Hematopoietic multipotent progenitor cell treated with erythropoietin and hydrocortisone succinate and interleukin-3 and kit ligand, for 15 days (in vitro differentiated cells): ENCODE results near the gene CALR.

Experiments used
- DNase-seq: peaks from one replicate; pipeline ENCODE4 v3.0.0-alpha.2; 2015; ENCODE audit warnings: low spot score

CALR gene

DNA sequence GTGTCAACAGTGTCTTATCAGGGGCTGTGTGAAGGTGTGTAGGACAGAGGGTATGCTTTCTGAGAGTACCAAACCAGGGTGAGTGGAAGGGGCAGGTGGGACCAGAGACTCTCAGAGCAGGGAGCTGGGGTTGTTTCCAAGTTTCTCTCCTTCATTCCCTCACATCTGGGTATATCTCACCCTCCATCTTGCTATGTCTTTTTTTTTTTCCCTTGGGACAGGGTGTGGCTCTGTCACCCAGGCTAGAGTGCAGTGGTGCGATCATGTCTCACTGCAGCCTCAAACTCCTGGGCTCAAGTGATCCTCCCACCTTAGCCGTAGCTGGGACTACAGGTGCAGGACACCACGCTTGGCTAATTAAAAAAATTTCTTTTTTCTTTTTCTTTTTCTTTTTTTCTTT lies 41.6 kb downstream of the CALR start:
- DNase-seq = no peak

DNA sequence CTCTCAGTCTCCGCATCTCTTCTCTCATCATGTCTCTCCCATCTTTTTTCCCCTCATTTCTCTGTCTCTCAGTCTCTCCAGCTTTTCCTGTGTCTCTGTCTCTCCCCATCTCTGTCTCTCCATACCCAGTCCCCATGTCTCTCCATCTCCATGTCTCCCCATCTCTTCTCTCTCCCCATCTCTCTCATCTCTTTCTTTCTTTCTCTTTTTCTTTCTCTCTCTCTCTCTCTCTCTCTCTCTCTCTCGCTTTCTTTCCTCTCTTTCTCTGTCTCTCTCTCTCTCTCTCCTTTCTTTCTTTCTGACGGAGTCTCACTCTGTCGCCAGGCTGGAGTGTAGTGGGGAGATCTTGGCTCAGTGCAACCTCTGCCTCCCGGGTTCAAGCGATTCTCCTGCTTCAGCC lies 44.2 kb downstream of the CALR start:
- DNase-seq = no peak

DNA sequence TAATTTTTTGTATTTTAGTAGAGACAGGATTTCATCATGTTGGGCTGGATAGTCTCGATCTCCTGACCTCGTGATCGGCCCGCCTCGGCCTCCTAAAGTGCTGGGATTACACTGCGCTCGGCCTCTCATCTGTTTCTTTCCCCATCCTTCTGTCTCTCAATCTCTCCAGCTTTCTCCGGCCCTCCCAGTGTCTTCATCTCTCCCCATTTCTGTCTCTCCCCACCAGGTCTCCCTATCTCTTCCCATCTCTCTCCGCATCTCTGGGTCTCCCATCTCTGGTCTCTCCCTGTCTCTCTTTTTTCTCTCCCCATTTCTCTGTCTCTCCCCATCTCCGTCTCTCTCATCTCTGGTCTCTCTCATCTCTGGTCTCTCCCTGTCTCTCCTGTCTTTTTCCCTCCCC lies 44.7 kb downstream of the CALR start:
- no peak for DNase-seq

DNA sequence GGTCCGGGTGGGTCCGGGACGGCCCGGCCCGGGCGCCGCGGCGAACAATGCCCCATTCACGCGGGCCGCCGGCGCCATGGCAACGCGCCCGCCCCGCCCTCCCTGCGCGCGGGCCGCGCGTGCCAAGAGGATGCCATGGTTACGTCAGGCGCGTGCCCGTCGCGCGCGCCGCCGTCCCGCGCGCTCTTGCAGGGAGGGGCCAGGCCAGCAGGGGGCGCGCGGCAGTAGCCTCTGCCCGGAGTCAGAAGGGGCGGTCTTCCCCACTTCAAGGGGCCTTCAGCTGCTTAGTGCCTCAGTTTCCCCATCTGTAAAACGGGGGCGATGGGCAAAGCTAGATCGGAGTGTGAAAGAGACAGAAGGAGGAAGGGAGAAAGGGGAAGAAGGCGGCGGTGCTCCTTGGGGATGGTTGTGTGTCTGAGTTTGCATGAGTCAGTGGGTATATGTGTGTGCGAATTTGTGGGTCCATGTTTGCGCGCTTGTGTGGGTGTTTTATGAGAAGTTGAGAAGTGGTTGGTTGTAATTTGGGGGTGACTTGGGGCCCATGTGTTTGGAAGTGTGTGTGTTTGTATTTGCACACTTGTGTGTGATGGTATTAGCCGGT lies 45.2 kb downstream of the CALR start:
- peak; percentile 85 for DNase-seq

DNA sequence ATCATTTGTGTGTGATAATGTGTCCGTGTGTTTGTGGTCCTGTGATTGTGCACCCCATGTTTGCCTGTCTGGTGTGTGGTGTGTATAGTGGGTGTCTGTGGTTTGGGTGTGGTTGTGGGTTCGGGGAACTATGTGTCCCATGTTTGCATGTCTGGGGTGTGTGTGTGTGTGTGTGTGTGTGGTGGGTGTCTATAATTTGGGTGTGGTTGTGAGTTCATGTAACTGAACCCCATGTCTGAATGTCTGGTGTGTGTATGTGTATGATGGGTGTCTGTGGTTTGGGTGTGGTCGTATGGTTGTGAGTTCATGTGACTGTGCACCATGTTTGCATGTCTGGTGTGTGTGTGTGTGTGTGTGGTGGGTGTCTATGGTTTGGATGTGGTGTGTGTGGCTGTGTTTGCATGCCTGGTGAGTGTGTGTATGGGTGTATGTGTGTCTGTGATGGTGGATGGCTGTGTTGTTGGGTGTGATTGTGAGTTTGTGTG lies 45.8 kb downstream of the CALR start:
- DNase-seq = no peak

DNA sequence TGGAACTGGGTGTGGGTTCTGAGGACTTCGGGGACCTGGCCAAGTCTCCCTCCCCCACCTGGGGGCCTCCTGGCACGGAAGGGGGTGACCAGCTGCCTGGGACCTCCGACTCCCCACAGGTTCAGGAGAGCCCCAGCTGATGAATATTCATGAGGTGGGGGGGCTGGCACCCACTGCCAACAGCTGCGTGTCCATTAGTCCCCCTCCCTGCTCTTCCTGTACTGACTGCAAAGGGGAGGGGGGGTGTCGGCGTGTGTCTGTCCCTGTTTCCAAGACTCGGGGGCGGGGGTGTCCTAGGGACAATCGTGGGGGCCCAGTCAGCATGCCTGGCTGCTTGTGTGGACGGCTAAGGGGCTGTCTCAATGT lies 46.3 kb downstream of the CALR start:
- no peak for DNase-seq

DNA sequence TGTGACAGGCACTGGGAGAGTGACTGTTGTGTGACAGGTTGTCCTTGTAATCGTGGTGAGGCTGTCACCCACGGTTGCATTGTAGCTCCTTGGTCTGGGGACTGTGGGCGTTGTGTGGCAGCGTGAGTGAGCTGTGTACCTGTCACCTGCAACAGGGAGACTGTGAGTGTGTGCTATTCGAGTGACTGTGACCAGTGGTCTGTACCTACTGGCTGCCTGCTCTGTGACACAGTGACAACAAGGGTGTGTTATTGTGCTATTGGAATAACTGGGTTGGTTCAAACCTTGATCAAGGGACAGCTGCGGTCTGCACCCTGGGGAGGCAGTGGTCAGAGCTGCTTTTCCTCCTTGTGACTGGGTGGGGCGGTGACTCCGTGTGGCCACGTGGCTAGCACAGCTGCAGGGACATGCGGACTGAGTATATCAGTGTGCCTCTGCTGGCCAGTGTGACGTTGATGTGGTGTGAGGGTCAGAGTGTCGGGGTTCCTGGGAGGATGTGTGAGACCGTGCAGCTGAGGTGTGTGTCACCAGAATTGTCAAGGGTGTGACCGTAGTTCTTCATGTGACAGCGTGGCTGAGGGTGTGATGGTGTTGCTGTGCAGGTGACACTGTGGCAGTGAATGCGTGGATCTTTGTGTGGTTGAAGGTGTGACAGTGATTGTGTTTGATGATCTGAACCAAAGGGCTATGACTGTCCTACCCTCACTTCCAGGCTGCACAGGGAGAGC lies 46.8 kb downstream of the CALR start:
- no peak for DNase-seq

DNA sequence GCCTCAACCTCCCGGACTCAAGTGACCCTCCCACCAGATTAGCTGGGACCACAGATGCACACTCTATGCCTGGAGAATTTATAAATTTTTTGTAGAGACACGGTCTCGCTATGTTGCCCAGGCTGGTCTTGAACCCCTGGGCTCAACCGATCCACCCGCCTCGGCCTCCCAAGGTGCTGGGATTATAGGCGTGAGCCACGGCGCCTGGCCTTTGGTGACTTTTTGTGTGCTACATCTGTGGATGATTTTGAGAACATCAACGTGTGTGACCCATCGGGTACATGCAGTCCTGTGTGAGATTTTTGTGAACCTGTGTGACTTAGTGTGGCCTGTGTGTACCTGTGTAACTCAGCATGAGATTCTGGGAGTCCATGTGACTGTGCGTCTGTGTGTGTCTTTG lies 48.3 kb downstream of the CALR start:
- no peak for DNase-seq

DNA sequence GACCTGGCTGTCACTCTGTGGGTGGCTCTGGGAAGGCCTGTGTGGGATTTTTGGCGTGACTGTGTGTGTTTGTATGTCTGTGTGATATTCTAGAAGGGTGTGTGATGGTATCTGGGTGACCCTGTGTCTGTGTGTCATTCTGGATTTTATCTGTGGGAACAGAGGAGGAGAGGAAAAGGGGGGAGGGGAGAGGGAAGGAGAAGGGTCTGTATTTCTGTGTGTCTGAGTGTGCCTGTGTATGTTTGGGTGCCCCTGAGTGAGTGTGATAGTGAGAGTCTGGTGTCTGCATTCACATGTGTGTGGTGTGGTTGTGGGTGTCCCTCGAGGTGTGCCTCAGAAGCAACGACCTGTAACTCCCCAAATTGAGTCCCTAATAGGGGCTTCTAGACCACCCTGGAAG lies 48.8 kb downstream of the CALR start:
- DNase-seq = no peak

DNA sequence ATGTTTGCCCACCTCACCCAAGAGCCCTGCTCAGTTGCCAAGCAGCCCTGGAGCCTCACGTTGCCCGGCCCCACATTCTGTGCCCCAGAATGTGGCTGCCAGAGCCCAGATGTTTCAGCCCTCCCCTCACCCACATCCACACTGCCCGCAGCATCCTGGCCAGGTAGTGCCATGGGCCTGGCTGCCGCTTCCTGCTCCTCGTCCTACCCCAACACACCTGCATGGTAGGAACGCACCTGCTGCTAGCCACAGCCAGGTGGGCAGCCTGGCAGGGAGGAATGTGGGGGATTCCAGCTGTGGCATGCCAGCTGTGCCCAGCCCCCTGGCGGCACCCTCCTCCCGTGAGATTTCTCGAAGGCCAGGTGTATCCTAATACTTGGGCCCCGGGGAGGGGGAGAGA lies 49.4 kb downstream of the CALR start:
- no peak for DNase-seq

DNA sequence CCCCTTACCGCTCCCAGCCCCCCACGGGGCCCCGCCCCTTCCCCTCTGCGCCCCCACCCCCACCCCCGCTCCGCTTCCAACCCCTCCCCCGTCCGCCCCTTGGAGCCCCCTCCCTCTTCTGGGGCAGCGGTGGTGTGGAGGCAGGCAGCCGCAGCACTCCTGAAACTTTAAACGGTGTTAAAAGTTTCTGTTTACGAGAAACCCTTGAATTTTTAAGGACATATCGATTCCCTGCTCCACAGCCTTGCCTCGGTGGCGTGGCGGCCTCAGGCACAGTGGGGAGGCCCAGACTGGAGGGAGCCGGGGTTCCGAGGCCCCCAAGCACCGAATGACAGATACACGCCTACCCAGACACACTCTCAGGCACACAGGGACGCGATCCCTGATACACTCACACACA lies 52.0 kb downstream of the CALR start:
- no peak for DNase-seq

DNA sequence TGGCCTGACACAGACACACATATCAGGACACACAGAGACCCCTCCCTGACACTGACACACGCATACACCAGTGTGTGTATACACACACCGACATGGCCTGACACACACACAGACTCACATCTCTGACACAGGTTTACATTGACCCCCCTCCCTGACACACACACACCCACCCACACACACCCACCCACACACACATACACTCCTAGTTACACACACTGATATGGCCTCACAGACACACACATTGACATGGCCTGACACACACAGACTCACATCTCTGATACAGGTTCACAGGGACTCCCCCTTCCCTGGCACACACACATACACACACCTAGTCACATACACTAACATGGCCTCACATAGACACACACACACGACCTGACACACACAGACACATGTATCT lies 52.4 kb downstream of the CALR start:
- DNase-seq = no peak

DNA sequence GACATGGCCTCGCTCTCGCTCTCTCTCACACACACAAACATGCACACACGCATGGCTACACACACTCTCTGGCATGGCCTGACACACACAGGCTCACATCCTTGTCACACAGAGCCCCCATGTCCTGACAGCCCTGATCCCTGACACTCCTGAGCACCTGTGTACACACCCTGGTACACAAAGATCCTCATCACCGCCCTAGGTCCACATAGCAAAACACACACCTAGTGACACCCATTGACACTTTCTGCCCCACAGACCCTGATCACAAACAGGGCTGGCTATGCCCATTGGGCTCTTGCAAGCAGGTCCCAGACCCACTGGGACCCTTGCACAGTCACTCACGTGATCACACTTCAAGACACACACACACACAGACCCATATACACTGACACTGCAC lies 52.9 kb downstream of the CALR start:
- no peak for DNase-seq

DNA sequence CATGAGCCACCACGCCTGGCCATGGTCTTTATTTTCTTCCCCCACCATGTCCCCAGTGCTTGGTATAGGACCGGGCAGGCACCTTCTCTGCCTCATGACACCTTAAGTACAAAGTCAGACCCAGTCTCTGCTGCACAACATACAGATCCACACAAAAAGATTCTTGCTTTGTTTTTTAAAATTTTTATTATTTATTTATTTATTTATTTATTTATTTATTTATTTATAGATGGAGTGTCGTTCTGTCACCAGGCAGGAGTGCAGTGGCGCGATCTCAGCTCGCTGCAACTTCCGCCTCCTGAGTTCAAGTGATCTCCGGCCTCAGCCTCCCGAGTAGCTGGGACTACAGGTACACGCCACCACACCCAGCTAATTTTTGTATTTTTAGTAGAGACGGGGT lies 54.3 kb downstream of the CALR start:
- no peak for DNase-seq

DNA sequence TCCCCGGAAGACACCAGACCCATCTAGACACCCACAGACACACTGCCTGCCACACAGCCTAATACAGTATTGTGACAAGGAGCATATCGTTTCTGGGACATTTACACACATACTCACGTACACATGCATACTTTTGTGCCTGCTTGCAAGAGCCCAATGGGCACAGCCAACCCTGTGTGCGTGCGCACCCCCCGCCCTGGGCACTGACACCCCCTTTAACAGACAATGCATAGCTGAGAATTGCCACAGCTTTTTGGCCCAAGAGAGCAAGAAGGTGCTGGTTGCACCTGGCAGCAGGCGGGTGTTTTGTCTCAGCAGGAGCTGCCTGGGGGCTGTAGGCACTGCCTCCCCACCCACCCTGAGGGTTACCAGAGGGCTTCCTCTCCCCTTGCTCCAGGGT lies 55.2 kb downstream of the CALR start:
- DNase-seq = no peak
